Colonic mucosa (tissue), 4 donors: ENCODE data around the gene HDLBP. TPM values are rescaled to one million over a fixed set of nuclear protein-coding genes. Genes with fewer than 3 reads are reported as not detected.

ENCODE experiments used
- DNase-seq: peaks from one replicate; pipeline ENCODE4 v3.0.0-alpha.2; 2020
- H3K27ac ChIP-seq: fragments of 200-600 bp; one replicate; pipeline ENCODE4 v1.8.0; 2021
- H3K27me3 ChIP-seq: fragments of 200-600 bp; one replicate; pipeline ENCODE4 v1.8.0; 2021
- H3K36me3 ChIP-seq: fragments of 200-600 bp; one replicate; pipeline ENCODE4 v1.8.0; 2021
- H3K4me1 ChIP-seq: fragments of 200-600 bp; one replicate; pipeline ENCODE4 v1.8.0; 2021; ENCODE audit warnings: mild to moderate bottlenecking
- H3K4me3 ChIP-seq: fragments of 200-600 bp; one replicate; pipeline ENCODE4 v1.8.0; 2021
- H3K9ac ChIP-seq, 2 donors: one replicate each; pipeline ENCODE4 v1.7.0; 2013; ENCODE audit warnings: control low read depth in 2 of 2, low read depth in 2 of 2, low read length in 2 of 2
- H3K9me3 ChIP-seq: fragments of 200-600 bp; one replicate; pipeline ENCODE4 v1.8.0; 2021
- intact Hi-C: fragments of 100-400 bp; cut with DNase I; formaldehyde crosslinking; loops from one replicate; pipeline ENCODE4 v1.14.1; 2022
- total RNA-seq, 2 donors: library from RNA; stranded (reverse); fragmentation: NEBNext Ultra II Directional in 1 of 2; extraction: Animal tissue kit (Norgen Biotek cat#: 25700) in 1 of 2; gene quantifications; one replicate each; pipeline ENCODE4 v1.2.1, GENCODE V29; 2021
- TF ChIP-seq, protein P1 (sequence below): fragments of 200-600 bp; IDR thresholded peaks from one replicate; pipeline ENCODE4 v1.8.0; 2022; ENCODE audit warnings: antibody characterized with exemption, mild to moderate bottlenecking
- donor health status: healthy.
- donor health status: DM: no; HTN: no; CAD: no.
- donor health status: DM: no; HTN: no; CAD: no.

The HDLBP gene
- total RNA-seq, 2 donors from 2014 or later = 483 to 625 TPM

DNA sequence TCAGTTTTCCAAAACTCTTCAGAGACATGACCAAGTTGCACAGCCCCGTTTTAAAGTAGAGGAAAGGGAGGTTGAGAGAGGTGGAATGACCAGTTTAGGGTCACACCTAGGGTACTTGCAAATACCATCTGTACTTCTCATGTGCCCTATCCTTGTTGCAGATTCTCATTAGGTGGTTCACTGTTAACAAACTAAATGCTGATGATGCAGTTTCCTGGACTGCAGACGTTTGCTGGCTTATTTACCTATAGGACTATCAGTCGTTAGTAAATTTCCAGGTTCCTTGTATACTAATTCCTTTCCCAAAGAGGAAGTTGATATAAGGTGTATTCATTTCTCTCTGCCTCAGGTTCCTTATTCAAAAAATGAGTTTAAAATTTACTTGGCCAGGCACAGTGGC is 42.1 kb upstream of the HDLBP start:
- no peak for DNase-seq
- peak overlapping the region in 1 of 2 donors; percentile 97 for H3K9ac ChIP-seq
- intact Hi-C loops = no loop called here
- peaks cover 3% of the 10 kb centered on the region for H3K4me1 ChIP-seq
- TF ChIP-seq, protein P1, sequence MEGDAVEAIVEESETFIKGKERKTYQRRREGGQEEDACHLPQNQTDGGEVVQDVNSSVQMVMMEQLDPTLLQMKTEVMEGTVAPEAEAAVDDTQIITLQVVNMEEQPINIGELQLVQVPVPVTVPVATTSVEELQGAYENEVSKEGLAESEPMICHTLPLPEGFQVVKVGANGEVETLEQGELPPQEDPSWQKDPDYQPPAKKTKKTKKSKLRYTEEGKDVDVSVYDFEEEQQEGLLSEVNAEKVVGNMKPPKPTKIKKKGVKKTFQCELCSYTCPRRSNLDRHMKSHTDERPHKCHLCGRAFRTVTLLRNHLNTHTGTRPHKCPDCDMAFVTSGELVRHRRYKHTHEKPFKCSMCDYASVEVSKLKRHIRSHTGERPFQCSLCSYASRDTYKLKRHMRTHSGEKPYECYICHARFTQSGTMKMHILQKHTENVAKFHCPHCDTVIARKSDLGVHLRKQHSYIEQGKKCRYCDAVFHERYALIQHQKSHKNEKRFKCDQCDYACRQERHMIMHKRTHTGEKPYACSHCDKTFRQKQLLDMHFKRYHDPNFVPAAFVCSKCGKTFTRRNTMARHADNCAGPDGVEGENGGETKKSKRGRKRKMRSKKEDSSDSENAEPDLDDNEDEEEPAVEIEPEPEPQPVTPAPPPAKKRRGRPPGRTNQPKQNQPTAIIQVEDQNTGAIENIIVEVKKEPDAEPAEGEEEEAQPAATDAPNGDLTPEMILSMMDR = no peak
- no peaks in the 10 kb centered on the region for H3K36me3 ChIP-seq
- H3K27ac ChIP-seq = peak overlapping the region; percentile 90
- no peaks in the 10 kb centered on the region for H3K9me3 ChIP-seq
- peak overlapping the region; percentile 92 for H3K4me3 ChIP-seq
- no peaks in the 10 kb centered on the region for H3K27me3 ChIP-seq

DNA sequence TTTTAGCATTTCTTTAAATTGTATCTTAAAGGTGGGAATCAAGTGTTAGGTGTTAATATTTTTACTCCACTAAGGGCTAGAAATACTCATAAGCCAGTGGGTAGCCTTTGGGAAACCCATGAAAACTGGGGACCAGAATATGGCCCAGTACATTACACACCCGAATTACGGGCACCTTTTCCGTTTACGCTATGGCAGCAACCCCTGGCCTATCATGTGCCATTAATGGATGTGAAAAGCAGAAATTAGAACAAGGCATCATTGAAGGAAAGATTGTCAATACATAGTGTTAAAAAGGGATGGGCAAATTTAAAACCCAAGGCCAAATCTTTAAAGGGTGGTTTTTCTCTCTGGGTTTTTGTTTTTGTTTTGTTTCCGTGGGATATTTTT is 41.4 kb upstream of the HDLBP start:
- H3K4me1 ChIP-seq = peaks cover 3% of the 10 kb centered on the region
- peak overlapping the region; percentile 90 for H3K27ac ChIP-seq
- intact Hi-C loops = no loop called here
- peak overlapping the region; percentile 92 for H3K4me3 ChIP-seq
- TF ChIP-seq, protein P1 = no peak
- H3K9ac ChIP-seq = peak overlapping the region; percentile 80 to 97
- DNase-seq = no peak
- no peaks in the 10 kb centered on the region for H3K36me3 ChIP-seq
- no peaks in the 10 kb centered on the region for H3K9me3 ChIP-seq
- no peaks in the 10 kb centered on the region for H3K27me3 ChIP-seq

DNA sequence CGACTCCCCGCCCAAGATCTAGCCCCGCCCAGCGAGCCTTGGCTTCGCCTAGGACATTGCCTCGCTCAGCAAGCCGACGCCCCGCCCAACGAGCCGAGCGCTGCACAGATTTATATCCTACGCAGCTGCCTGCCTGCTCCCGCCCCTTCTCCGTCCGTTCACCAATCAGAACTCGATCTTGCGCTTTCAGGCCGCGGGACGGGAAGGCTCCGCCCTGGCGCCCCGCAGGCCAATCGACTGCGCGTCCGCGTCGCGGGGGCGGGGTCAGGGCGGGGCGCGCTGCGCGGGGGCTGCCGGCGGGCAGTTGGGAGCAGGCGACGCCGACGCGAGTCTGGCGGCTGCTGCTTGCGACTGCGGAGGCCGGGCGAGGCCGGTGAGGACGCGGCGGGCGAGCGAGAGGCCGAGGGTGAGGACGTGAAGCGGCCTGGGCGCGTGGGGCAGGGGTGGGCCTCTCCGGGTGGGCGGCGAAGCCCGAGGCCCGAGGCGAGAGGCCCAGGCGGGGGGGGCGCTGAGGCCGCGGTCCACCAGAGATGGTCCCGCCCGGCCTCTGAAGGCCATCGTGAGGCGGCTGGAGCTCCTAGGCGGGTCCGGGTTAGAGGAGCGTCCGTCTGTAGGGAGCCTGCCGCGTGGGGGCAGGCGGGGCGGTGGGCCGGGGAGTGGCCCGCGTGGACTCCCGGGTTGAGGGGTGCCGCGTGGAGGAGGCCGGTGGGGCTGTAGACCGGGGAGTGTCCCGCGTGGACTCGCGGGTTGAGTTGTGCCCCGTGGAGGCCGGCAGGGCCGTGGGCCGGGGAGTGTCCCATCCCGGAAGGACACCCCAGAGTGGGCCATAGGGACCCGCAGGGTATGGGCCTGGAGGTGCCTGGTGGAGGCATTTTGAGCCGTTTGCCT is 40.8 kb upstream of the HDLBP start, which contains the start of gene FARP2:
Gene FARP2, plus strand, starts transcription at position 303 of the 888 bp plus-strand sequence. CDS start 16,823 bp downstream, outside the sequence.
- peak within 1 kb of the TSS; percentile 92 for H3K4me3 ChIP-seq
- peaks cover 3% of the 10 kb centered on the region for H3K4me1 ChIP-seq
- H3K27me3 ChIP-seq = no peaks in the 10 kb centered on the region
- H3K36me3 ChIP-seq = no peaks in the 10 kb centered on the region
- intact Hi-C loops = no loop called here
- peak; percentile 100 for DNase-seq
- peak within 1 kb of the TSS; percentile 80 to 97 for H3K9ac ChIP-seq
- peak within 1 kb of the TSS; percentile 90 for H3K27ac ChIP-seq
- TF ChIP-seq, protein P1 = no peak
- H3K9me3 ChIP-seq = no peaks in the 10 kb centered on the region

DNA sequence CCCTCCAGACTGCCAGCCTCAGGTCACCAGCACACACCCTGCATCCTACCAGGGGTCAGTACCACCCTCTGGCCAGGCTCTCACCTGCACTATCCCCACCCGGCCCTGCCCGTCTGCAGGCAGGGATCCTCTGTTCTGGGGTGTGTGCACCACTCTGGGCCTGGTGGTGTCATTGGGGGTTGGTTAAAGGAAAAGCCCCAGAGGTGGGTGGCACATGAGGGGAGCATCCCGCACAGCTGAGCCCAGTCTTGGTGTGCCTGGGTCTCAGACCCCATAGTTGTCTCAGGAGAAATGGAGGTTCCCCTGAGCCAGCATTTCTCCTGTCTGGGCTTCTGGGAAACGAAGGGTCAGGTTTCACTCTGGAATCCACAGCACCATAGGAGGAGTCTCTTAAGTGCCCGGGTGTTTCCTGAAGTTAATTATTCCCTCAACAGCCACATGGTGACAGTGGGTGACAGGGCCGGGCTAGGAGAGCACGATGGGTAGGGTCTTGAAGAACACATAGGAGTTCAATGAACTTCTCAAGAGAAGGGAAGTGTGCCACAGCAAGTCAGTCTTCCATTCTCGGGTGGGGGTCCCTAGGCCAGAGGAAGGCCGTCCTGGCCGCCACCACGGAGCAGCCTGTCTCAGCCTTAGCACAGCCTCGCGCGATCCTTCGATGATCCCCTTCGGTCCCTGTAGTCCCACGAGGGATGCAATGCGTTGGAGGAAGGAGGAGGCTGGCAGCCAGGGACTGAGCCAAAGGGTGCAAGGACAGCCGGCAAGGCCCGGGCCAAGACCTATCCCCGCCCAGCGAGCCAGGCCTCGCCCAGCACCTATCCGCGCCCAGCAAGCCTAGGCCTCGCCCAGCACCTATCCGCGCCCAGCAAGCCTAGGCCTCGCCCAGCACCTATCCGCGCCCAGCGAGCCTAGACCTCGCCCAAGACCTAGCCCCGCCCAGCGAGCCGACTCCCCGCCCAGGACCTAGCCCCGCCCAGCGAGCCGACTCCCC is 39.5 kb upstream of the HDLBP start:
- Histone ChIP-seq H3K4me1 (peaks cover 3% of the 10 kb centered on the region), H3K9ac (peak overlapping the region; percentile 56 to 81)
- intact Hi-C loops = no loop called here

More for the DNA sequence above, 39.5 kb upstream of the HDLBP start:
- TF ChIP-seq, protein P1 = no peak
- no peaks in the 10 kb centered on the region for H3K36me3 ChIP-seq
- peak overlapping the region; percentile 23 for H3K4me3 ChIP-seq
- peak overlapping the region; percentile 83 for H3K27ac ChIP-seq
- H3K27me3 ChIP-seq = no peaks in the 10 kb centered on the region
- no peaks in the 10 kb centered on the region for H3K9me3 ChIP-seq
- peak; percentile 92 for DNase-seq
